HG02571 (cell line): ENCODE results near the gene C1QL1.
A peak's percentile ranks its signal among the peaks of the same experiment; 100 is the strongest.

ENCODE experiments used
- ATAC-seq: cut with Tn5 transposase; IDR thresholded peaks from one replicate; pipeline ENCODE4 v1.9.1; 2021; ENCODE audit warnings: mild to moderate bottlenecking, moderate library complexity; ENCODE audit not compliant: unreplicated experiment

Gene C1QL1

DNA sequence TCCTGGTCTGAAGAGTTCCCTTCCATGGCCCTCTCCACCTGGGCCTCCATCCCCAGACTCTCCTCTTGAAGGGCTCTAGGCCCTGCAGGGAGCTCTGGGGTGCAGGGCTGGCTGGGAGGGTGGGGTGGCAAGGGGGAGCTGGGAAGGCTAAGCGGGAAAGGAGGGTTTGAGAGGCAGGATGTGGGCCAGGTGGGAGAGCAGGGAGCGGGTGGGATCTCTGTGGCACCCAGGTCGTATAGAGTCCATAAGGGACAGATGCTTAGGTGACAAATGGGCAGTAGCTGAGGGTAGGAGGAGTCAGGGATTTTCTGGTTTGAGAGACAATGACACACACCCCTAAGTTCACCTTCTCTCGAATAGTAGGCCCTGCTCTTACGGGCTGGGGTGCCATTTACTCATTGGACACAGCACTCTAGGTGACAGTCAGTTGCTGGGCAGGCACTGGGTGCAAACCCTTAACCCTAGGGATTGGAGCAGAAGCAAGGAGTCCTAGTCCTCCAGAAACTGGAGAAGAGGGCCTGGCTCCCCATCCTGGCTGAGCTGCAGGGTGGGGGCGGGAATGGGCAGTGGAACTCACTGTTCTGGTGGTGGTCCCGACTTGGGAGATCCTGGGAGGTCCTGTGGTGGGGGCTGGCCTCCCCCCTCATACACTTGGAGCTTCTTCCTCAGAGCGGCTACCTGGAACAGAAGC lies 35.9 kb downstream of the C1QL1 start:
- no peak for ATAC-seq

DNA sequence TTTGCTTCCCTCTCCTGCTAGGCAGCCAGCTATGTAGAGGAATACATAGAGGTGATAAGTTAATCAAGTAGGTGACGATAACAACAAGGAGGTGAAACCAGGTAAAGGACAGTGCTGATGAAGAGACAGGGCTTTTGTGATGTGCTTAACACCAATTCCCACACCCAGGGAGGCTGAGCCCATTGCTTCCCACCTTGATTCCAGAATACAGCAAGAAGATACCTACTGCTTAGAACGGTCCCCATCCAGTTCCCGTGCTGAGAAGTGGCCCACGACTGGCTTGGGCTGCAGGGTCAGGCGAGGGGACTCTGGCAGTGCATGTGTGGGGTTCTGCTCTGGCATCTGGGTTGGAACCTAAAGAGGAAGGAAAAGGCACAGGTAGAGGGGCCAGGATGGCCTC lies 36.7 kb downstream of the C1QL1 start:
- no peak for ATAC-seq

GRCh38 chr17:44930667-44931066 lies 37.4 kb downstream of the C1QL1 start:
- no peak for ATAC-seq

DNA sequence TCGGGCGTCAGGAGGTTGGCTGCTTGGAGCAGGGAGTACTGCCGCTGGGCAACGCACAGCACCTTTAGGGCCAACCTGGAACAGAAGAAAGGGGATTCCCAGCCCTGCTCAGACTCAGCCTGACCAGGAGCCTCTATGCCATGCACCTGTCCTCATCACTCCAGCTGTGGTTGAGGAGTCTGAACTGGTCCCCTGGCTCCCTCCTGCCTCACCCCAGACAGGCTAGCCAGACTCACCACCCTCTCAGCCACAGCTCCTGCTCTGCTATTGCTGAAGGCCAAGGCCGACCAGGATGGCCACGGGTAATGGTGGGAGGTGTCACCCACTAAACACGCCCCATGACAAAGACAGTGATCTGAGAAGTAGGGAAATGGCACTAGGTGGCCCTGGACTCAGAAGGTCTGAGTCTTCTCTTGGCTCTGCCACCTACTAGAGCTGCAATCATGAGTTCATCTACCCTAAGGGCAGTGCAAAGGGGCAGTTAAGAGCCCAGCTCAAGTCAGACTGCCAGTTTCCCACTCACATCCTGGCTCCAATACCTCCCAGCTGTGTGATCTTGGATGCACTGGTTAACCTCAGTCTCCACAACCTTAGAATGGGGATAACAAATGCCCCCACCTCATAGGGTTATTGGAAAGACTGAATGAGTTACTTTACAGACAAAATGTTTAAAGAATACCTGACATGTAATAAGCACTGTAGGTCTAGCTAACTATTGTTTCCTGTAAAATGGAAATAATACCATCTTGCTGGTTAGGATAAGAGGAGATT lies 39.0 kb downstream of the C1QL1 start:
- ATAC-seq, result no peak

GRCh38 chr17:44928136-44928535 lies 40.0 kb downstream of the C1QL1 start:
- no peak for ATAC-seq

- no peak for ATAC-seq
Measured at GRCh38 chr17:44927696-44928095, 40.4 kb downstream of the C1QL1 start.

DNA sequence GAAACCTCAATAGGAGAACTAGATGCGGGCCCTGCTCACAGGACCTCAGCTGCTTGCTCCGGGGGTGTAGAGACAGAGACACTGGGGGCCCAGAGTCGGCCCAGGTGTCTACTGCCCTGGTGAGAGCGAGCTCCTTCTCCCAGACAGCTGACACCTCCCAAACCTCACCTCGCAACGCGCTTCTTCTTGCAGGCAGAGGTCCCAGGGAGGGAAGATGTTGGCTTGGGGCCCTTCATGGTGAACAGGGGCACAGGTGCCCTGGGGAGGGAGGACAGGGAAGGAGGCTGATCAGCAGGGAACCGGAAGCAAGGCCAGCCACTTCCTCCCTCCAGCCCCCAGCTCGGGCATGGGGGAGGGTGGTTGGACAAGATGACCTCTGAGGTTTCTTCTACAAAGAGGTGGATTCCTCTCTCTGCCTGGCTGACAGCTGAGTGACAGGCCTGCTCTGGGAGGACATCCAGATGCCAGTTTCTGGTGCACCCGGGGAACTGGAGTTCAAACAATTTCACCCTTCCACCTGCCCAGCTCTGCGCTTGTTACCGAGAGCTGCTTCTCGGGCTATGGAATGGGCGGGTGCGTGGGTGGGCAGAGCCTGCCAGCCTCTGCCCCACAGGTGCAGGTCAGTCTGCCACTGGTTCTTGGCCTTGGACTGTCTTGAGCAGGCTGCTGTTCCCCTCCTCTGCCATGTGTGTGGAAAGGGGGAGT lies 41.1 kb downstream of the C1QL1 start:
- no peak for ATAC-seq

DNA sequence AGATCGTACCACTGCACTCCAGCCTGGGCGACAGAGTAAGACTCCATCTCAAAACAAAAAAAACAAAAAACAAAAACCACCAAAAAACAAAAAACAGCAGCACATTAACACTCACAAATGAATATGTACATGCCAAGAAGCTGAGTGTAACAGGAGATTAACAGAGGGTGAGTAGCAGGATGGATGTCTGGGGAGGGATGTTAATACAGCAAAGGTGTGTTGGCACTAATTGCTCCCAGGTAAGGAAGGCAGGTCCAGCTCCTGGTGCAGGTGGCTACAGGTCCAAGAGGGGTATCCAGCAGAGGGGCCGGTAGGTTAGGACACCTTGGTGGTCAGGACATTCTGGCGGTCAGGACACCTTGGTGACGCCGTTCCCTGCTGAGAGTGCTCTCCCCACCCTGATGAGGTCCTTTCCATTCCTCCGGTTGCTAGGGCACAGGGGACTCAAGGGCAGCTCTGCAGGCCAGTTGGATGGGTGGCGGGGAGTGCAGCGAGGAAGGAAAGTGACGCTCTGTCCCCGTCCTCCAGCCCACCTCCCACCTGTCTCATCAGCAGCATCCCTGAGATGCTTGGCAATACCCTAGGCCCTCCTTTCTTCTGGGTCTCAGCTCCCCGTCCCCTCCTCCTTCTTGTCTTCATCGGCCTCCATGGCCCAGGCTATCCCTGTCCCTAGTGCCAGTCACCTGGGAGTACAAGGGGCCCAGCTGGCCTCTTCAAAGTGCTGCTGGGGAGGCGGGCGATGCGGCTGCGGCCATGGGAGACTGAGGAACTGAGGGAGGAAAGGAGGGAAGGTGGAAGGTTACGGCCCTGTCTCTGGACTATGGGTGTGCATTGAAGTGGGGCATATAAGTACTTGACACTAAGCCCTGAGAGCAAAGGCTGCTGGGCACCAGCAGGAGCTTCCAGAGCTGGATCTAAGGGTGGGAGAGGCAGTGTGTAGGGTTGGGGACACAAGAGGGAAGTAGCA lies 42.1 kb downstream of the C1QL1 start:
- no peak for ATAC-seq

- ATAC-seq, result no peak
Measured at GRCh38 chr17:44924107-44924544, 44.0 kb downstream of the C1QL1 start.

DNA sequence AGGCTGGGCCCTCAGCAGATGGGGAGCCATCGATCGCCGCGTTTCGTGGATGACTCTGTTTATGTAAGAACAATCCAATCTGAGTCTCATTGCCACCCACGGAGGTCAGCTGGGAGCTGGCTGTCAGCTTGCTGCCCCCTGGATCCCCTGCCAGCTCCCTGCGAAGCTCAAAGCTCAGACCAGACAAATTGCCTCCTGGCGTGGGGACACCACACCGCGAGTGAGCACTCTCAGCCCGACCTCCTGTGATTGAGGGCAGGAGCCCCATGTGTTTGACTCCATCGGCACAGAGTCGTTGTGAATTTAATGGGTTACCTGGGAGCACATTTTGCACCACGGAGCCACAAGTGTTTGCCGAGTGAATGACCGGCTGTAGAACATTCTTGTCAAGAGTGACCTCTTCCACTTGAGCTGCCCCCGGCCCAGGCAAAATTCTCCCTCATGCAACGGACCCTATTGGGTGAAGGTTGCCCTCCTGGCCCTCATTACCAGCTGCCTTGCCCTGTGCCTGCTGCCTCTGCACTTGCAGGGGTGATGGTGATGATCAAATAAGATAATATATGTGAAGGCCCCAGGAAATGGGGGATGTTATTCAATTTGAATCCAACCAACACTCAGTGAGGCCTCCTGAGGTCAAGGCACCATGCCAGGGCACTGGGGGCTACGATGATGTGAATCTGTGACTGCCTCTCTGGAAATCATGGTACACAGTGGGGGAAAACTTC lies 45.2 kb downstream of the C1QL1 start:
- no peak for ATAC-seq

DNA sequence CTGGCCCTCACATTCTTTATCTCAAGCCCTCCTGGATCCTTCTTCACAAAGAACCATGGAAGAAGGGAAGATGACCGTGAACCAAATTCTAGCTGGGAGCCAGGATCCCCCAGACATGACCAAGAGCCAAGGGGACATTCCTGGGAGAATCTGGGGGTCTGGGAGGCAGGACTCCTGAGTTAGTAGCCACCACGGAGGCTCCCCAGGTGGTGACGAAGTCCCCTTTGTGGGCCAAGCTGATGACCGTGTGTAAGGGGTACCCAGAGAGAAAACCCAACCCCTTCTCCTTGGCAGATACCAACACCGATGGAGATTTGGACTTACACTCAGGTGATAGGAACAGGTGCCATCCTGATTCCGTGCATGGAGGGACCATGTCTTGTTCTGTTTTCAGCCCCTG lies 46.0 kb downstream of the C1QL1 start:
- ATAC-seq, result no peak

DNA sequence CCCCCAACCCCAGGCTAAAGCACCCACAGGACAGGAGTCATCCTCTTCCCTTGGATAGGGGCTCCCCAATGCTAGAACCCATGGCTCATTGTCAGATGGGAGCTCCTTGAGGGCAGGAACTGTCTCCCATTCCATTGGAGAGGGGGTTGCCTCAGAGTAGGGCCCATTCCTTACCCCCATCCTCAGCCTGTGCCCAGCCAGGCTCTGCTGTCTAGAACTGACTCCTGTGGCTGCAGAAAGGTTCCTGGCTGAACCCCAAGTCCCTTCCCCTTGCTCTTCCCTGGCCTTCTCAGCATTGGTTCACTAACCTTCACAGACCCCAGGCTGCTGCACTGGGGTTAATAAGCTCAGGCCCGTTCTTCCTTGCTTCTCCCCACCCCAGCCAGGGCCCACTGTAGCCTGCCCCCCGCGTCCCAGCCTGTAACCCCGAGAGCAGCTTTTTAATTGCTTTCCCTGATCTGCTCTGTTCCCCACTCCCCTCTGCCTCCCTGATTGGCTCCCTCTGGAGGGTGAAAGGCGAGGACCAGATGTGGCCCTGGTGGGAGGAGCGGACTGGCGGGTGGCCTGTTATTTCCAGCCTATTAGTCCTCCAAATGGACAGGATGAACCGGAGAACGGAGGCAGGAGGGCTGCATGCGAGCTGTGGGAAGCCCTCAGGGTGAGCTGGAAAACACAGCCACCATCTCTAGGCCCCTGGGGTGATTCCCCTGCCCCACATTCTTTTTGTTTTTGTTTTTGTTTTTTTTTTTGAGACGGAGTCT lies 46.8 kb downstream of the C1QL1 start:
- ATAC-seq, result no peak

DNA sequence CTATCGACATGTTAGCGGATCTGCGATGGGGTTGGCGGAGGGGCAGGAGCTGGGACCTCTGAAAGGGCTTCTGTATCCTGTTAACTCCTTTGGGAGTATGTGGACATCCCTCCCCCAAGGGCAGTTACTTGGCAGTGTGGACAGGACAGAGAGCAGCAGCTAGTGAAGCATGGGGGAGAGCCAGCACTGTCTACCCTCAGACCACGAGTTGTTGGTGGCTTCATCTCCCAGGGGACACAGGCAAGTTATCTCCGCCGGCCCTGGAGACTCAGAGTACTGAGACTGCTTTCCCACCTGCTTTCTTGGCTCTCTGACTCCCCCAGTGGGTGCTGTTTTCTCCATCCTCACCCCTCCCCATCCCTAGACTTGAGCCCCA lies 47.5 kb downstream of the C1QL1 start:
- no peak for ATAC-seq

GRCh38 chr17:44919885-44920564 lies 48.1 kb downstream of the C1QL1 start:
- ATAC-seq, result peak; percentile 61

DNA sequence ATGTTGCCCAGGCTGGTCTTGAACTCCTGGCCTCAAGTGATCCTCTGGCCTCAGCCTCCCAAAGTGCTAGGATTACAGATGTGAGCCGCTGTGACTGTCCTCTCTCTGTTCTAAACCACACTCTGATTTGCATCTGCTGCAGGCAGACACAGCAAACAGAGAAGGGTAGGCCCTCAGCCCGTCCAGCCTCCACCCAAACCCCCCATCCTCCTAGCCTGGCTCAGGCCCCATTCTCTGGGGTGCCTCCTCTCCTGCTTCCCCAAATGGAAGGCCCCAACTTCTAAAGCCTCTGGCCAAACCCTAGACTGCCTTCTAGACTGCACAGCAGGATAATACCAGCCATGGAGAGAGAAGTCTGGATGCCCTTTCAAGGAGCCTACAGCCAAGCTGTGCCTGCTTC lies 48.7 kb downstream of the C1QL1 start:
- no peak for ATAC-seq

DNA sequence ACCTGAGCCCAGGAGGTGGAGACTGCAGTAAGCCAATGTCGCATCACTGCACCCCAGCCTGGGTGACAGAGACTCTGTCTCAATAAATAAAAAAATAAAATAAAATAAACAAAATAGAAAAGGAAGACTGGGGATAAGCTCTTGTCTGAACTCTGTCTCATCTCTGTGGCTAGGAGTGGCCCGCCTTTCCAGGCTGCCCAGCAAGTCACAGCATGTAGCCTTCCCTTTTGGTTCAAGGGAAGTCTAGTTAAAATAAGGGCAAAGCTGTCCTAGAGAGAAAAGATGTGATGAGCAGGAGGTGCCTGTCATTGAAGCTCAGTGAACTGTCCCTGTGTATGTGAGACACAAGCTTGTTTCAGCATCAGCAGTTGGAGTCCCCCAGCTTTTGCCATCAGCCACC lies 50.1 kb downstream of the C1QL1 start:
- no peak for ATAC-seq

DNA sequence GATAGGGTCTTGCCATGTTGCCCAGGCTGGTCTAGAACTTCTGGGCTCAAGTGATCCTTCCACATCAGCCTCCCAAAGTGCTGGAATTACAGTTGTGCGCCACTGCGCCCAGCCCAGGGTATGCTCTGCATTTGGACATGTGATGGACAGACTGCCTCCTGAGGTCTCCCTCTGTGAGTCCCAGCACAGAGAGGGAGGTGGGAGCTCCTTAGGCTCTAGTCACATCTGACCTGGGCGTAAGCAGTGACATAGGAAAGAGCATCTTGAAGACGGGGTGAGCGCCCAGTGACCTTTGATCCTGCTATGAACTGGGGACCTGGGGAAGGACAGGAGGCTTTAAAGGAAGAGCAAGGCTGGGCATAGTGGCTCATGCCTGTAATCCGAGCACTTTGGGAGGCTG lies 50.6 kb downstream of the C1QL1 start:
- no peak for ATAC-seq

DNA sequence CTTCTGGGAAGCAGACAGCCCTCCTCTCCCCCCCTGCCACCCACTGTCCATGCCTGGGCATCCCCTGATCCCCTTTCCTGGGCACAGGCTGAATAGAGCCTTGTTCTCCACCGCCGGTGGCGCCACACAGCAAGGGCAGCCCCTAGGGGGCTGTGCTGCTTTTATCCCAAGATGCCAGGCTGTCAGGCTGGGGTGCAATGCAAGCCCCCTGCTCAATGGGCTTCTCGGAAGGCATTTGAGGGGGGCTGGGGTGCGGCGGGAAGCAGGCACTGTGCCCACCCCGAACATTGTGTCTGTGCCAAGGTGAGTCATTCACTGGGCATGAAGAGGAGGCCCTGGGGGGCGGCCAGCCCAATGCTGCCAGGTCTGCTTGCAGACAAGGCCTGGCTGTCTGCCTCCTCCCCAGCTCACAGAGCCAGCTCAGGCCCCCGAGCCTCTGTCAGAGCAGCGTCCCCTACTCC lies 51.3 kb downstream of the C1QL1 start:
- no peak for ATAC-seq
